DMS 273 (cell line): ENCODE measurements around the gene ATXN7L2.

Source experiments
- DNase-seq: peaks from one replicate; lab custom pipeline; 2025; ENCODE audit not compliant: unreplicated experiment; lab: John Stamatoyannopoulos, UW

ATXN7L2 gene

DNA sequence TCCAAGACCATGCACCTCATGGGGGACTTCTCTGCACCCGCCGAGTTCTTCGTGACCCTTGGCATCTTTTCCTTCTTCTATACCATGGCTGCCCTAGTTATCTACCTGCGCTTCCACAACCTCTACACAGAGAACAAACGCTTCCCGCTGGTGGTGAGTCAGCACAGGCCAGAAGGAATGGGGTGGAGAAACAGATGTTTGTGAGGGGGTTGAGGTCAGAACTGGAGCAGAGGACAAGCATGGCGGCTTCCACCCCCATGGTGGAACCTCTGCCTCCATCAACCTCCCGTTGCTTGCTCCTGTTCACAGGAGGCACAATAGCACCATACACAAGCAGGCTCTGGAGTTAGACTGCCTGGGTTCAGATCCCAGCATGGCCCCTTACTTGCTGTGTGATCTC is 6.9 kb upstream of the ATXN7L2 start:
- DNase-seq = no peak

DNA sequence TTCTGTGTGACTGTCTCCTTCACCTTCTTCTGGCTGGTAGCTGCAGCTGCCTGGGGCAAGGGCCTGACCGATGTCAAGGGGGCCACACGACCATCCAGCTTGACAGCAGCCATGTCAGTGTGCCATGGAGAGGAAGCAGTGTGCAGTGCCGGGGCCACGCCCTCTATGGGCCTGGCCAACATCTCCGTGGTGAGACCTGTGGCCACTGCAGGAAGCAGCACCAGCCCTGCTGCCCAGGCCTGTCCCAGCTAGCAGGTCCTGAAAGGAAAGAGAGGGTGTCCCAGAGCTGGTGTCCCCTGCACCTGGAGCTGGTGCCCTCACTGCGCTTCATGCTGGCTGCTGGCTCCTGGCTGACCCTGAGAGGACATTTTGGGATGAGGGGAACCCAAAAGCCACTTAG is 5.9 kb upstream of the ATXN7L2 start:
- DNase-seq = no peak

GRCh38 chr1:109478806-109479205 is 4.9 kb upstream of the ATXN7L2 start:
- no peak for DNase-seq

- DNase-seq = no peak
Measured at GRCh38 chr1:109479311-109479710, 4.4 kb upstream of the ATXN7L2 start.

DNA sequence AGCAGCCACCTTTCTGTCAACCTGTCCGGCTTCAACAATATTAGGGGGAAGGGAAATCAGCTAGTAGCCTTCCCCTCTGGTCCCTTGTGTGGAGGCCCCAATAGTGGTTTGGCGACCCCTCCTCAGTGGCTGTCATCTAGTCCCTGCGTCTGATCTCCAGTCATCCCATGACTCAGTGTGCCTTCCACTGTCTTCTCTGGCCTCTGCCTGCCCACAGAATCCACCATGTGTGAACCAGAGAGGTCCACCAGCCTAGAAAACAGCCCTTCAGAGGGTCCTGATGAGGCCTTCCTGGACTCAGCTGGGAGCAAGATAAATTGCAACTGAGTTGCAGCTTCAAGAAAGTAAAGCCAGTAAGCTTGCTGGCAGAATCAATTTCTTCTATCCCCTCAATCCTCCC is 3.8 kb upstream of the ATXN7L2 start:
- no peak for DNase-seq

GRCh38 chr1:109481646-109482045 is 2.1 kb upstream of the ATXN7L2 start:
- DNase-seq = peak; percentile 60

DNA sequence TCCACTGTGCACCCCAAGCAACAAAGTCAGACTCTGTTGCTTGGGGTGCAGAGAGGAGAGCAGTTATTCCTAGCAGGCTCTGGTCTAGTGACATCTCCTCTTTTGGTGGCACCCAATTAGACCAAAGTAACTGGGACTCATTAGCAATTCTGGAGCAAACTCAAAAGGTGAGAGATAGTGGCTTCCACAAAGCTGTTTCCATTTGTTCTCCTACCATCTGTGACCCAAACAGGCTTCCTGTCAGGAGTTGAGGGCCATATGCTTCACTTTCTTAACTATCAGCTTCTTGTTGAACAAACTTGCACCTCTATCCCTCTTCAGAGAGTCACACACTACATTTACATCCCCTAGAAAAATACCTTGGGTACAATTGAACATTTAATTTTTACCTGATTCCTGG is 1.5 kb upstream of the ATXN7L2 start:
- DNase-seq = peak; percentile 72

DNA sequence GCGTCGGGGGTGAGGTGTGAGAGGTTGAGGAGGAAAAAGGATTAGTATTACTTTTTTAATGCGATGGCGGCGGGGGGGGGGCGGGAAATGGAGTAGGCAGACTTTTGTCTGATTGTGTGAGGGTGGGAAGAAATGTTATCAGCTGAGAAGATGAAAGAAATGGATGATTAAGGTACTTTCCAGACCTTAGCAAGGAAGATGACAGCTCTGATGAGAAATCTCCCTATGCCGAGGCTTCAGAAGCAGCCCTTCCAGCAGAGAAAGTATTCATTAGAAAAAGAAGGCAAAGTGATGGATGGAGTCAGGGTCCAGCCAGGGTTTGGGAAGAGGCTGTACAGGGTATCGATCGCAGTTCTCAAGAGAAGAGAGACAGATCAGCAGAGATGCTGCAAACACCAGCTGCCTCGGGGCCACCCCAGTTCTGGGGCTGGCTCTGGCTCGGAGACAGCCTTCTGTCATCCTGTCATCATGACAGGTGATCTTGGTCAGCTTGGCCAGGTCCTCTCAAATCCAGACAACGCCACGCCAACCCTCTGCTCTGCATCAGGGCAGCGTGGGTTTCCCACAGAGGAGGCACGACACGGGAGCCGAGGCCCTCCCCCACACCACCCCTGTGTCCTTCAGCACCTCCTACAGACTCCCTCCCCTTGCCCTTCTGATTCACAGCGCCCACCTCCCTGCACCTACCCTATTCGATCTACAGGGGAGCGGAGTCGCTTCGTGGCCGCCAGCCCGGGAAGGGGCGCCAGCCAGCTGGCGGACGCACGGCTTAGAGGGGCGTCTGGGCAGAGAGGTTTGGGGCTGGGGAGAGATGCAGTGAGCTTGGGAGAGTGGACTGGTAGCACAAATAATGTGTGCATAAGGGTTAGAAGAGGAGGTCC is 674 bp upstream of the ATXN7L2 start:
- DNase-seq = peak; percentile 87

- peak; percentile 63 for DNase-seq
Measured at GRCh38 chr1:109484519-109484975, 842 bp downstream of the ATXN7L2 start.

DNA sequence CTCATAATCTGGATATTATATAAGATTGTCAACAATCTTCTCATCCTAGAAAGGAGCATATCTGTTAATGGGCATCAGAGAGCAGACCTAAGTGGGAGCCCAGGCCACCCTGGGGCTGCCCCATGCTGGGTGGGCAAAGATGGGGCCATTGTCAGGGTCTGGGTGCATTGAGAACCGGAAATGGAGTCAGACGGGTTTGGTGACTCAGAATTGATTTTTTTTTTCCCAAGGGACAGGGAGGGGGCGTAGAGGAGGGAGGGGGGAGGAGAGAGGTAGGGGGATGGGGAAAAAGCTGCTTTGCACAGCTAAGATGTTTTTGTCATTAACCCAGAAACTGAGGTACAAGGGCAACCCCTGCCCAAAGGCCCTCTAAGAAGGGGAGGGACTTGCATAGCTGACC is 1.3 kb downstream of the ATXN7L2 start:
- DNase-seq = no peak

- no peak for DNase-seq
Measured at GRCh38 chr1:109487261-109487660, 3.6 kb downstream of the ATXN7L2 start.

GRCh38 chr1:109488201-109488600 is 4.5 kb downstream of the ATXN7L2 start:
- DNase-seq = peak; percentile 42

- DNase-seq = no peak
Measured at GRCh38 chr1:109488696-109489095, 5.0 kb downstream of the ATXN7L2 start.

- peak; percentile 88 for DNase-seq
Measured at GRCh38 chr1:109490029-109490933, 6.6 kb downstream of the ATXN7L2 start.

- DNase-seq = no peak
Measured at GRCh38 chr1:109490934-109491302, 7.2 kb downstream of the ATXN7L2 start.

- DNase-seq = no peak
Measured at GRCh38 chr1:109491372-109491771, 7.7 kb downstream of the ATXN7L2 start.

GRCh38 chr1:109492779-109493178 is 9.1 kb downstream of the ATXN7L2 start:
- DNase-seq = no peak

DNA sequence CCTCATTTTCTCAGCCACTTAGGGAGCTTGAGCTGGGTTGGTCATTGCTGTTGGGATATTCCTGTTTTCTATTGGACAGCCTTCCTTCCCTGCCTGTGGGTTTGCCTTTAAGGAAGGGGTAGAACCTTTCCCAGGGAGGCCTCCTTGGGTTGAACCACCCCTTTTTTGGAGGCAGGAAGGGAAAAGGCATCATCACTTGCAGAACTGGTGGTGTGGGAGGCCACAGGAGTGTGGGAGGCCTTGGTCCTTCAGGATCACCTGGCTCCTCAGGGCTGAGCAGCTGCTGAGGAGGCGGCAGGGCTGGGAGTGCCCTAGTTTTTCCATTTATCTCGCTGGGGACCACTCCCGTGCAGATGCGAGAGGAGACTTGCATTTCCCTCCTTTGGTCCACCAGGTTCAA is 9.5 kb downstream of the ATXN7L2 start:
- DNase-seq = peak; percentile 57

DNA sequence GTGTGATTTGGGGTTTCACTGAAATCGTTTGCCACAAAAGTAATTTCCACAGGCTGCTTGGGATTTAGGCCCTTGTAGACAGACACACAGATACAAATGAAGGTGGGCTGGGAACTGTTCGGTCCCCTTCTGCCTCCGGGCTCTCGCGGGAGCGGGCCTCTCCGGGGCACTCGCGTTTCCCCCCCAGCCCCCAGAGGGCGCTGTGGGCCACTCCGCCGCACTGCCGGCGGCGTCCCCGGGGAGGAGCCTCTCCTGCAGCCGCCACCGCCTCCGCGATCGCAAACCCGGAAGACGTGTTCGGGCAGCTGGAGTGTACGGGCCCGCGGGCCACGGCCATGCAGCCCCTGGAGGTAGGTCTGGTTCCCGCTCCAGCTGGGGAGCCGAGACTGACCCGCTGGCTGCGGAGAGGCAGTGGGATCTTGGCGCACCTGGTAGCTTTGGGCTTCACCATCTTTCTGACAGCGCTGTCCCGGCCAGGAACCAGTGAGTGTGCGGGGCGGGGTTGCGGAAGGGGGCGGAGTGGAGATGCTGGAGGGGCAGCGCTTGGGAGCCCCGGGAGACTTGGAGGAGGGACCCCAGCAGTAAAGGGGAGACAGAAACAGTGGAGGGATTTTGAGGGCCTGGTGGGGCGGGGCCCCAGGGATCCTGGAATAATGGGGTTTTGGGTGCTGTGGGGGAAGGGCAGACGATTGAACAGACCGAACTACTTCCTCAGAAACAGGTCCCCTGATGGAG is 10.3 kb downstream of the ATXN7L2 start, which contains the start of gene CYB561D1:
CYB561D1 (plus strand) TSS at position 290 of the 735 bp plus-strand sequence; CDS start at position 336, 46 bp downstream.
- peak; percentile 95 for DNase-seq

DNA sequence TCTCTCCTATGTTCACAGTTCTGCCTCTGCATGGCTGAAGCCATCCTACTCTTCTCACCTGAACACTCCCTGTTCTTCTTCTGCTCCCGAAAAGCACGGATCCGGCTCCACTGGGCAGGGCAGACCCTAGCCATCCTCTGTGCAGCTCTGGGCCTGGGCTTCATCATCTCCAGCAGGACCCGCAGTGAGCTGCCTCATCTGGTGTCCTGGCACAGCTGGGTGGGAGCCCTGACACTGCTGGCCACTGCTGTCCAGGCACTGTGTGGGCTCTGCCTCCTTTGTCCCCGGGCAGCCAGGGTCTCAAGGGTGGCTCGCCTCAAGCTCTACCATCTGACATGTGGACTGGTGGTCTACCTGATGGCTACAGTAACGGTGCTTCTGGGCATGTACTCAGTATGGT is 12.0 kb downstream of the ATXN7L2 start:
- DNase-seq = no peak
